ENCODE data around the gene TMEM132E.

- no peak for TF ChIP-seq RAD21 (IDR thresholded peaks at IDR 0.05; ENCODE audit: low read length)
- no peak for TF ChIP-seq CTCF (conservative IDR thresholded peaks at IDR 0.05; ENCODE audit: low read depth, low read length)
- no peak for TF ChIP-seq POLR2A (IDR thresholded peaks at IDR 0.05; ENCODE audit: low read depth, low read length)
- no peak for TF ChIP-seq CEBPB (IDR thresholded peaks at IDR 0.05; ENCODE audit: low read depth, low read length)
- no peak for TF ChIP-seq FOS (IDR thresholded peaks at IDR 0.05; ENCODE audit: low read depth, low read length)
- no peak for TF ChIP-seq SMC3 (IDR thresholded peaks at IDR 0.05; ENCODE audit: low read depth, low read length)
- TF ChIP-seq MXI1 (IDR thresholded peaks at IDR 0.05; ENCODE audit: borderline replicate concordance, low read depth, low read length), result no peak
- TF ChIP-seq RFX5 (IDR thresholded peaks at IDR 0.05; ENCODE audit: low read depth, low read length), result no peak
- TF ChIP-seq NFE2L2 (IDR thresholded peaks at IDR 0.05; ENCODE audit: low read depth, low read length), result no peak
- TF ChIP-seq CHD1 (IDR thresholded peaks at IDR 0.05; ENCODE audit: low read depth, low read length), result no peak
- no peak for TF ChIP-seq MAFK (IDR thresholded peaks at IDR 0.05; ENCODE audit: low read depth, low read length)
- no peak for TF ChIP-seq MAZ (IDR thresholded peaks at IDR 0.05; ENCODE audit: borderline replicate concordance, low read depth, low read length)
- TF ChIP-seq USF2 (IDR thresholded peaks at IDR 0.05; ENCODE audit: low read depth, low read length), result no peak
Observed at GRCh38 chr17:34641368-34641767, 62.0 kb downstream of the TMEM132E start.

Measured in IMR-90 (cell line).